Bronchial epithelial cell (primary cell): Measurements from ENCODE around the gene ARHGAP4. TPM values are rescaled to one million over a fixed set of nuclear protein-coding genes. Genes with fewer than 3 reads are reported as not detected.

Source experiments
- DNase-seq: peaks from one replicate; pipeline ENCODE4 v3.0.0-alpha.2; 2010; ENCODE audit warnings: low read depth
- FAIRE-seq: peaks from 2 replicates; lab custom pipeline; 2011; peaks lifted over from hg19 to GRCh38; lab: Jason Lieb, UNC
- H3K27me3 ChIP-seq: 2 replicates; pipeline ENCODE4 v1.5.1; 2011; ENCODE audit warnings: low read length; ENCODE audit not compliant: control insufficient read depth, insufficient read depth
- H3K36me3 ChIP-seq: 2 replicates; pipeline ENCODE4 v1.5.1; 2011; ENCODE audit warnings: low read length; ENCODE audit not compliant: control insufficient read depth, insufficient read depth
- H3K4me3 ChIP-seq: 2 replicates; pipeline ENCODE4 v1.5.1; 2011; ENCODE audit warnings: mild to moderate bottlenecking, low read depth, low read length, control low read depth
- total RNA-seq: library from RNA; depleted of rRNA; stranded (reverse); fragments of >200 nt; gene quantifications from 2 replicates; pipeline ENCODE4 v1.2.1, GENCODE V29; 2014
- TF ChIP-seq, protein P1 (sequence below): IDR thresholded peaks from 2 replicates; pipeline ENCODE4 v1.5.1; 2011; ENCODE audit warnings: mild to moderate bottlenecking, moderate library complexity, low read length, control low read depth, inconsistent platforms; ENCODE audit not compliant: insufficient read depth, severe bottlenecking

The ARHGAP4 gene
- total RNA-seq, 1 donor from 2014 or later = 0.79 TPM

DNA sequence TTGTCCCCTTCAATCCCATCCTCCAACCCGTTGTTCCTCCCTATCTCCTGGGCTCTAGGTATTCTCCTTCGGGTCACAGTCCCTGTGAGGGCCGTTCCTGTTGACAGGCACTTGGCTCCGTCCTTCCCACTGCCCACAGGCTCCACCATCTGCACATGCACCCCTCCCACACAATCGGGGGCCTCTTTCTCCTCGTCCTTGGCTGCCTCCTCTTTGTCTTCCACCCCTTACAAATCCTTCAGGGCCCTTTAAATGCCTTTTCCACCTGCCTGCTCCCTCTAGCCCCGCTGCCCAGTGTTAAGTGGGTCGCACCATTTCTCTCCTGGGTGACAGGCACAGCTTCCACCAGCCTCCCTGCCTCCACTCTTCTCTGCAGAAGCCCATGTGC, 24.3 kb downstream of the ARHGAP4 start:
- Histone ChIP-seq H3K36me3 (no peaks in the 10 kb centered on the region), H3K4me3 (no peak overlapping the region), H3K27me3 (no peaks in the 10 kb centered on the region)
- DNase-seq (no peak), FAIRE-seq (no peak)
- TF ChIP-seq, protein P1, sequence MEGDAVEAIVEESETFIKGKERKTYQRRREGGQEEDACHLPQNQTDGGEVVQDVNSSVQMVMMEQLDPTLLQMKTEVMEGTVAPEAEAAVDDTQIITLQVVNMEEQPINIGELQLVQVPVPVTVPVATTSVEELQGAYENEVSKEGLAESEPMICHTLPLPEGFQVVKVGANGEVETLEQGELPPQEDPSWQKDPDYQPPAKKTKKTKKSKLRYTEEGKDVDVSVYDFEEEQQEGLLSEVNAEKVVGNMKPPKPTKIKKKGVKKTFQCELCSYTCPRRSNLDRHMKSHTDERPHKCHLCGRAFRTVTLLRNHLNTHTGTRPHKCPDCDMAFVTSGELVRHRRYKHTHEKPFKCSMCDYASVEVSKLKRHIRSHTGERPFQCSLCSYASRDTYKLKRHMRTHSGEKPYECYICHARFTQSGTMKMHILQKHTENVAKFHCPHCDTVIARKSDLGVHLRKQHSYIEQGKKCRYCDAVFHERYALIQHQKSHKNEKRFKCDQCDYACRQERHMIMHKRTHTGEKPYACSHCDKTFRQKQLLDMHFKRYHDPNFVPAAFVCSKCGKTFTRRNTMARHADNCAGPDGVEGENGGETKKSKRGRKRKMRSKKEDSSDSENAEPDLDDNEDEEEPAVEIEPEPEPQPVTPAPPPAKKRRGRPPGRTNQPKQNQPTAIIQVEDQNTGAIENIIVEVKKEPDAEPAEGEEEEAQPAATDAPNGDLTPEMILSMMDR = no peak

DNA sequence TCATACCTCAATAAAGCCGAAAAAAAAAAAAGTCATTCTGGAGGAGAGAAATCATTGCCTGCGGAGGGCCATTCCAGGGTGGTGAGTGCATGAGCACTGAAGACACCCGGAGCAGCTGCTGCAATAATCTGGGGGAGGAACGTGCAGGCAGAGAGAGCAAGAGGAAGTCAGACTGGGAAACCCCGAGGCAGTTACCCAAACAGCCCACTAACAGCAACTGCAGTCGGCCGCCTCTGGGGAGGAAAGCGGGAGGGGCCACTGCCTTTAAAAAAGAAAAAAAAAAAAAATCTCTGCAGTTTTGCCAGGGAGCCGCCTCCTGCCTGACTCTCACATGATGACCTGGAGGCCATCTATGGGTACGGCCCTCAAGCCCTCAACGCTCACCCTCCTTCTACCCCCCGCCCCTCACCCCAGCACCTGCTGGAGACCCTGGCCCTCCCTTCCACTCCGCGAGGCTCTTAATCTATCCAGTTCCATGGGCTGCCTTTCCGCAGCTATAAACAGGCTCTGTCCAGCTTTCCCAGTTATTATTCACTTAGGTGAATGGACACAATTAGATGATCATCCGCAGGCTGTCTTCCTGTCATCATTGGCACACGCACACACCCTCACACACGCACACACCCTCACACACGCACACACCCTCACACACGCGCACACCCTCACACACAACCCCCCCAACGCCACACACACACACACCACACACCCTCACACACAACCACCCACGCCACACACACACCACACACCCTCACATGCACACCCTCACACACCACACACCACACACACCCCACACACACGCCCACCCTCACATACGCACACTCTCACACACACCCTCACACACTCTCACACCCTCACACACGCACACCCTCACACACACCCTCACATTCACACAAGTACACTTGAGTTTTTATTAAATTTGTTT, 25.0 kb downstream of the ARHGAP4 start:
- H3K27me3 ChIP-seq = no peaks in the 10 kb centered on the region
- FAIRE-seq (peak; percentile 55), DNase-seq (peak; percentile 70)
- no peaks in the 10 kb centered on the region for H3K36me3 ChIP-seq
- H3K4me3 ChIP-seq = no peak overlapping the region
- TF ChIP-seq, protein P1 = no peak

DNA sequence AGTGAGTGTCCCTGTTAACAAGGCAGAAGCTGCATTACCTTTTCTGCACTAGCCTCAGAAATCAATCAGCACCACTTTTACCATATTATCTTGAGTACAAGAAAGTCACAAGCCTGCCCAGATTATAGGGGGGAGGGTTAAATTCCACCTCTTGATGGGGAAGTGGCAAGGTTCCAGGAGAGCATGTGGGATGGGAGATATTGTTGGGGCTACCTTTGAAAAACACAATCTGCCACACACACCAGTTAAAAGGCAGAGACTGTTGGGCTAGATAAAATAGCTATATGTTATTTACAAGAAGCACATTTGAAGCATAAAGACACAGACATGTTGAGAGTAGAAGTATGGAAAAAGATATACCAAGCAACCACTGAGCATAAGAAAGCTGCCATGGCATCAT, 28.2 kb downstream of the ARHGAP4 start:
- TF ChIP-seq, protein P1 = no peak
- H3K27me3 ChIP-seq = no peaks in the 10 kb centered on the region
- no peaks in the 10 kb centered on the region for H3K36me3 ChIP-seq
- DNase-seq = no peak
- no peak overlapping the region for H3K4me3 ChIP-seq
- no peak for FAIRE-seq

DNA sequence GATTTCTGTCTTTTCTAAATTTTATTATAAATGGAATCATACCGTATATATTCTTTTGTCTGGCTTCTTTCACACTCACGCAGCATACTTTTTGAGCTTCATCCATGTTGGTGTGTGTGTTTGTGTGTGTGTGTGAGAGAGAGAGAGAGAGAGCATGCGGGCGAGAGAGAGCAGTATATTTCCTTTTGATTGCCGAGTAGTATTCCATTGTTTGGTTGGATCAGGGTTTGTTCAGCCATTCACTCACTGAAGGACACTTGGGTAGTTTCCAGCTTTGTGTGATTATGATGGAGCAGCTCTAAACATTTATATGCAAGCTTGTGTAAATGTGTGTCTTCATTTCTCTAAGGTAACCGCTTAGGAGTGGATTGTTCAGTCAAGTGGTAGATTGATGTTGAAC, 36.9 kb downstream of the ARHGAP4 start:
- TF ChIP-seq, protein P1 = no peak
- Histone ChIP-seq H3K4me3 (no peak overlapping the region), H3K36me3 (no peaks in the 10 kb centered on the region), H3K27me3 (peaks cover 6% of the 10 kb centered on the region)
- peak; percentile 93 for FAIRE-seq
- DNase-seq = no peak

DNA sequence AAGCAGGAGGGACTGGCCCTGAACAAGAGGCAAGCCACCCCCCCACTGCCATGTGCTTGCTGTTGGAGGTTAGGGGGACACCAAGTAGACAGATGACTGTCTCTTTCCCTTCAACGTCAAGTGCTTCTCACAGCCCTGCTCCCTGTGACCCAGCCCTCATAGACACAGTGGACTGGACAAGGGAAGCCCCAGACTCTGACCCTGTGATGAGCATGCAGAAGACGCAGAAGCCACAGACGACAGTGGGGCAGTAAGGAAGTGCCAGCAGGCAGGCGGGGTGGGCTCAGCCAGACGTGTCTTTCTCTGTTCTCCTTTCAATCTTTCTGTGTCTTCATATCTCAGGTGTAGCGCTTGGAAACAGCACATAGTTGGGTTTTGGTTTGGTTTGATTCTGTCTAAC, 37.7 kb downstream of the ARHGAP4 start:
- TF ChIP-seq, protein P1 = no peak
- no peak for DNase-seq
- Histone ChIP-seq H3K27me3 (peaks cover 6% of the 10 kb centered on the region), H3K36me3 (no peaks in the 10 kb centered on the region), H3K4me3 (no peak overlapping the region)
- FAIRE-seq = no peak

DNA sequence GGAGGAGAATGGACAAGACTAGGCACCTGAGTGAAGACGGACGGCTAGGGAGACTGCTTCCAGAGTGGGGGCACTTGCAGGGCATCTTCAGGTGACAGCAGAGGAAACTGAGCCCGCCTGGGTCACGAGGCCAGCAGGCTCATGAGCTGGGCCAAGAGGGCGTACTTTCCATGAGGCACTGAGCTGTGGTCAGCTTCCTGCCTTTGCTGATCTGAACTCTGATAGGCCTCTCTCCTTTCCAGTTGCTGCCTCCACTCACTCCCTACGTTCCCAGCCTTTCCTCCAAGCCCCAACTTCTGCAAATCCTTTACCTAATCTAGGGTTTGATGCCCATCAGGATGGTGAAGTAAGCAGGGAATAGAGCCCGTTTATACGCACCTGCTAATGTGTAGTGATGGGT, 38.7 kb downstream of the ARHGAP4 start:
- TF ChIP-seq, protein P1 = no peak
- no peak overlapping the region for H3K4me3 ChIP-seq
- FAIRE-seq (peak; percentile 23), DNase-seq (no peak)
- no peaks in the 10 kb centered on the region for H3K36me3 ChIP-seq
- H3K27me3 ChIP-seq = peaks cover 6% of the 10 kb centered on the region
